GM19043 (cell line): Measurements from ENCODE around the gene SHMT2.

Source experiments
- ATAC-seq: cut with Tn5 transposase; IDR thresholded peaks from one replicate; pipeline ENCODE4 v1.9.1; 2021; ENCODE audit warnings: low read depth; ENCODE audit not compliant: unreplicated experiment

The SHMT2 gene

DNA sequence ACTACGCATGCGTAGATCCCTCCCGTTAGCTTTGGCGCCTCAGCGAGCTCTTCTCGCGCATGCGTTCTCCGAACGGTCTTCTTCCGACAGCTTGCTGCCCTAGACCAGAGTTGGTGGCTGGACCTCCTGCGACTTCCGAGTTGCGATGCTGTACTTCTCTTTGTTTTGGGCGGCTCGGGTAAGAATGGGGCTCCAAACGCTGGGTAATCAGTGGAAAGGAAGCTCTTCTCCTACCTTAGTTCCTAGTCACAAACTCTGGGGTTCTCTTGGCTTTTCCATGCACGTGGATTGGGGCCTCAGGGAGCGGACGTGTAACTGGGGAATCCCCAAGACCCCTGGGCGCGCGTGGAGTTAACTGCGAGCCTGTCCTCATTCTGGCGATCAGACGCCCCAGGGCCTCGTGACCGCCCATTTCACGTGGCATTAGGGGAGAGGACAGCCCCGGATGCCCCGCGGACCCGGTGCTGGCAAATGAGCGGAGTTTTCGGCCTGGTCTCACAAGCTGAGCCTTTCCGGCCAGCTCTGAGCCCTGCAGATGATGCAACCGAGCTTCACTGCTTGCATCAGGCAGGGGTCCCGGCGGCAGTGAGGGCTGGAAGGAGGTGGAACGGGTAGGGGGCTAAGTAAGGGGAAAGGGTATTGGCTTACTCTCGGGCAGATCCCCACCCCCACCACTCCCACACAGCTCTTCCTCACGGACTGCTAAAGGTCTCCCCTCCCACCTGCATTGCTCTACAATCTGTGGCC, at the start of gene SHMT2:
Gene SHMT2, plus strand, starts transcription at position 78 of the 747 bp plus-strand sequence. Its CDS starts 68 bp downstream, at position 146.
- peak; percentile 45 for ATAC-seq

DNA sequence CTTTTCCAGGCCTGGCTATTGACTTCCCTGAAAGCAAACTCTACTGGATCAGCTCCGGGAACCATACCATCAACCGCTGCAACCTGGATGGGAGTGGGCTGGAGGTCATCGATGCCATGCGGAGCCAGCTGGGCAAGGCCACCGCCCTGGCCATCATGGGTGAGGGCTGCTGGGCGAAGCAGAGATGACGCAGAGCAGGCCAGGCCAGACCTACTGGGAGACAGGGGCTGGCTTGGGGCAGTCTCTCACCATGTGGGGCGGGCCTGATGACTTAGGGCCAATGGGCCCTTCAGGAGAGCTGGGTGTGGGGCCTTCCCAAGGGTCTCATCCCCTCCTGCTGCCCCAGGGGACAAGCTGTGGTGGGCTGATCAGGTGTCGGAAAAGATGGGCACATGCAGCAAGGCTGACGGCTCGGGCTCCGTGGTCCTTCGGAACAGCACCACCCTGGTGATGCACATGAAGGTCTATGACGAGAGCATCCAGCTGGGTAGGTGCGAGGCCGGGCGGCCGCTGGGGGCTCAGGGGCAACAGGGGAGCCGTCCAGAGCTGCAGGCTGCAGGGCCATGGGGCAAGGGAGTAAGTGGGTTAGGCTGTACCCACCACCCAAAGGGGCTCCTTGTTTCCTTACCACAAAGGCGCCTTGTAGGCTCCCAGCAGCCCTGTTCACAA, 49.1 kb upstream of the SHMT2 start:
- no peak for ATAC-seq

DNA sequence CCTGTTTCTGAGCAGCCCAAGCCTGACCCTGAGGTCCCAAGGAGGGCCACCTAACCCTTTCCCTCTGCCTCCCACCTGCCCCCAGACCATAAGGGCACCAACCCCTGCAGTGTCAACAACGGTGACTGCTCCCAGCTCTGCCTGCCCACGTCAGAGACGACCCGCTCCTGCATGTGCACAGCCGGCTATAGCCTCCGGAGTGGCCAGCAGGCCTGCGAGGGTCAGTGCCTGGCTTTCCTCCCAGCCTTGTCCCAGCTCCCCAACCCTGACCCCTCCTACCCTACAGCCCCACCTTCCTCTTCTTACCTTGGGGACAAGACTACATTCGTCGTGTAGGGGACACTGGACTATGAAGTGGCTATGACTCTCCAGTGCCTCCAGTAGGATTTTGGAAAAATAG, 48.4 kb upstream of the SHMT2 start:
- no peak for ATAC-seq

DNA sequence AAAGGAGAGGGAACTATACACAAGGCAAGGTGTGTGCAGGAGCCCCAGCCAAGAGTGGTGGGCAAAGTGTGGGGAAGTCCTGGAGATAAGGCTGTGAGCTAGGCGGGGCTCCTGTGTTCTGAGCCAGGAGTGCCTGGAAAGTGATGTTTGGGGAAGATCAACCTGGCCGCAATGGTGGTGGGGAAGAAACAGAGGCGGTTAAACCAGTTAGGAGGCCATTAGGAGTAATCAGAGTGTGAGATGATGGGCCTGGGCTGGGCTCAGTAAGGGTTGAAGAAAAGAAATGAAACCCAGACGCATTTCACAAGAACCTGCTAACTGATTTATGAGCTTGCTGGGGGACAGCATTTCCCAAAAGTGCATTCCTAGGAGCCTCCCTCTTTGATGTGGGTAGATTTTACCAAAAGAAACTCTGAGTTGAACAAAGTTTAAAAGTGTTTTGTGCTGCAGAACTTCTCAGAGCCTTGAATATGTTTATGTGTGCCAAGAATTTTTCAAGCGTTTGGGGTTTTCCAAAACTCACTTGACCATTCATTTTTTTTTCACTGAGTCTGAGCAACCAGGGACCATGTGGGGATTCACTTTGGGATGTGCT, 47.9 kb upstream of the SHMT2 start:
- ATAC-seq = no peak

DNA sequence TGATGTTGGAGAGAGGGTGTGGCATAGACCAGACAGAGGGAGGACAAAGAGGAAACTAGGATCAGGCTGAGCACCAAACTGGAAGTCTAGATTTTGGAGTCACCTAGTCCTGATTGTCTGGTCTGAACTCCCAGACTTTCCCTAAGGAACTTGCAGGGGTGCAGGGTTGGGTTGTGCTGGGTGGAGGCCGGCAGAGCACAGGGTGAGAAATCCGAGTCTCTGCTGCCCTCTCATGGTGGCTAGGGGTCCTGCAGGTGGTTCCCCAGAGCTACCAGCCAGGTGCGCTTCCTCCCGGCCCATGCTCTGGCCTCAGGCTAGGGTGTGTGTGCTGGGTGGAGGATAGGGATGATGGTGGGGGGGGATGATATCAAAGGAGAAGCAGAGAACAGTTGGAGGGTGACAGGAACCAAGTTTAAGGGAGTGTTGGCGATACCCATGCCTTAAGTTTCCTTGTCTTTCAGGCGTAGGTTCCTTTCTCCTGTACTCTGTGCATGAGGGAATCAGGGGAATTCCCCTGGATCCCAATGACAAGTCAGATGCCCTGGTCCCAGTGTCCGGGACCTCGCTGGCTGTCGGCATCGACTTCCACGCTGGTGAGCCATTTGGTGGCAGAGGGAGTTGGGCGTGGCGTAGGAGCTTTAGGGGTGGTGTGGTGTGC, 46.5 kb upstream of the SHMT2 start:
- ATAC-seq = peak; percentile 94

DNA sequence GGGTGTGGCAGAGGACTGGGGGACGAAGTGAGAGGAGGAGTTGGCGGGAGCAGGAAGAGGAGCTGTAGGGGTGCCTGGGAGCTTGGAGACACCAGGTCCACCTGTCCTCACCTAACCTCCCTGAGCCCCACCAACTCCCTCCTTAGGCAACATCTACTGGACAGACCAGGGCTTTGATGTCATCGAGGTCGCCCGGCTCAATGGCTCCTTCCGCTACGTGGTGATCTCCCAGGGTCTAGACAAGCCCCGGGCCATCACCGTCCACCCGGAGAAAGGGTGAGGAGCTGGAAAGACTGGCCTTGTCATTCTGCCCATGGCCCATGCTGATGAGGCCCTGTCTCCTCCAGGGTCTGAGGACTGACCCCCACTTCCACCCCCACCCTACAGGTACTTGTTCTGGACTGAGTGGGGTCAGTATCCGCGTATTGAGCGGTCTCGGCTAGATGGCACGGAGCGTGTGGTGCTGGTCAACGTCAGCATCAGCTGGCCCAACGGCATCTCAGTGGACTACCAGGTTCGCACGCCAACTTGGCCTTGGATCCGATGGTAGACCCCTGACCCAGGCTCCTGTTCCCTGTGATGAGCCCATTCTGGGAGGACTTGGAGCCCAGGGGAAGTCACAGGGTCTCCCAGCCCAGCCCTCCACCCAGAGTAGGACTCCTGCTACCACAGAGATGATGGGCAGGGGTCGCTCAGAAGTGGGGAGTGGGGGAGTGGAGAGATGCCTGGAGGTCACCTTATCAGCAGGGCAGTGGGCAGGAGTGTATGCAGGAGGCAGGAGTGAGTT, 45.4 kb upstream of the SHMT2 start:
- ATAC-seq = no peak

DNA sequence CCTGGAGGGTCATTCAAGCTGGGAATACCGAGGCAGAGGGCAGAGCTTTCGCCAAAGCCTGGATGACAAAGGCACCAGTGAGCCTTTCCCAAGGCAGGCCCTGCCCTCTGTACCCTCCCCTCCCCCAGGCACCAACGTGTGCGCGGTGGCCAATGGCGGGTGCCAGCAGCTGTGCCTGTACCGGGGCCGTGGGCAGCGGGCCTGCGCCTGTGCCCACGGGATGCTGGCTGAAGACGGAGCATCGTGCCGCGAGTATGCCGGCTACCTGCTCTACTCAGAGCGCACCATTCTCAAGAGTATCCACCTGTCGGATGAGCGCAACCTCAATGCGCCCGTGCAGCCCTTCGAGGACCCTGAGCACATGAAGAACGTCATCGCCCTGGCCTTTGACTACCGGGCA, 44.1 kb upstream of the SHMT2 start:
- ATAC-seq = no peak

DNA sequence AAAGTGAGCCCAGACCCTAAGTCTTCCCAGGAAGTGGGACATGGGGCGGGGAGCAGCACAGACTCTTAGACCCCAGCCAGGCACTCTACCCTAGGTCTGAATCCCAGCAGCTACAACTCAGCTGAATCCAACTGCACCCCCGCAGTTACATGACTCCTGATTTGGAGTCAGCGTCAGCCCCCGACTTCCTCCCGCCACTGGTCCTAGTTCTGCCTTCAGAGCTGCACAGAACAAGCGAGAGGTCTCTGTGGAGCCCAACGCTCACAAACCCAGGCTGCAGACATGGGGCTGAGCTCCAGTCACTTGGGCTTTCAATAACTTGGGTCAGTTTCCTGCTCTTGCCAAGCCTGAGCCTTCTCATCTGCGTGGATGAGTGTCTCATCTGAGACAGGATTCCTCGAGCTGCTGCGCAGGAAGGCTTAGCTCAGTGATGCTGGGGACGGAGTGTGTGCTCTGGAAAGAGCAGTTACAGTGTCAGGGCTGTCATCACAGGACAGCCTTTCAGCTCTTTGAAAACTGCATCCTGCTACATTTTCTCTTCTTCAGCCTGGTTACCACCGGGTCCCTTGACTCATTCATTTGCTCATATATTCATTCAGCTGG, 43.5 kb upstream of the SHMT2 start:
- no peak for ATAC-seq

DNA sequence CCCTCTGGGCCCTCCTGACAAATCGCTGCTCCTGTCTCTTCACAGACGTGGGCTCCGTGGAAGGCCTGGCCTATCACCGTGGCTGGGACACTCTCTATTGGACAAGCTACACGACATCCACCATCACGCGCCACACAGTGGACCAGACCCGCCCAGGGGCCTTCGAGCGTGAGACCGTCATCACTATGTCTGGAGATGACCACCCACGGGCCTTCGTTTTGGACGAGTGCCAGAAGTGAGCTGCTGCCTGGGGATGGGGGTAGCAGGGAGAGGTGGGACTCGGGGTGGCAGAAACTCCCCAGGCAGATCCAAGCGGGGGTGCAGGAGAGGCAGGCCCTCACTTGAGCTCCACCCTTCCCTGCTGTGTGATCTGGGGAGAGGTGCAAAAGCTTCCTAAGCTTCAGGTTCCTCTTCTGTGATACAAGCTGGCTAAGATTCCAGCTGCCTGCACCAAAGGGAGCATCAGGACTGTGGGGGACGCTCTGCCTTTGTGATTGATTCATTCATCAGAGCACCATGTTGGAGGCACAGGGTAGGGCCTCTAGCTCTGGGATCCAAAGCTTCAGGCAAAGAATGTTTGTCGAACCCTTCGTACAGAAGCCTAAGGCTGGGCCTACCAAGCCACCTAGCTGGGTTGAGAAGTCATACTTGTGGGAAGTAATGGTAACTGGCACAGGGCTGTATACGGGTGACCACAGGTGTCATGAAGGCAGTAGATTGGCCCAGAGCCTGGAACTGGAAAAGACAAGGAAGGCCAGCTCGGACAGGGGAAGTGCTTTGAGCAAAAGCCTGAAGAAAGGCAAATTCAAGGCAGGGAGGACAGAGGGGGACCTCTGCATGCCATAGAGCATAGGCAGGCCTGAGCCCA, 42.1 kb upstream of the SHMT2 start:
- ATAC-seq = no peak

DNA sequence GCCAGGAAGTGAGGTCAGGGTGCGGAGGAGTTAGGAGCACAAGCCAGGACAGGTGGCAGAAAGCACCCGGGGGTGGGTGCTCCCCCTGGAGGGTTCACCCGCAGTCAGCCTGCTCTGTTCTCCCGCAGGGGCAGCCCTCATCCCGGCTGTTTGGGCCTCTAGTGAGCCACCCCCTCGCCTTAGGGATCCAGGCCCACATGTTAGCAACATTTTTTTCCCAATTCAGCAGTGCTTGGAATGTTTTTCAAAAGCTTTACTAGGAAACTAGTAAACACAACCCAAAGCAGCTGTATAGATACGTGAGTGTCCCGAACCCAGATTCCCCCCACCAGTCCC, 41.5 kb upstream of the SHMT2 start:
- ATAC-seq = no peak

DNA sequence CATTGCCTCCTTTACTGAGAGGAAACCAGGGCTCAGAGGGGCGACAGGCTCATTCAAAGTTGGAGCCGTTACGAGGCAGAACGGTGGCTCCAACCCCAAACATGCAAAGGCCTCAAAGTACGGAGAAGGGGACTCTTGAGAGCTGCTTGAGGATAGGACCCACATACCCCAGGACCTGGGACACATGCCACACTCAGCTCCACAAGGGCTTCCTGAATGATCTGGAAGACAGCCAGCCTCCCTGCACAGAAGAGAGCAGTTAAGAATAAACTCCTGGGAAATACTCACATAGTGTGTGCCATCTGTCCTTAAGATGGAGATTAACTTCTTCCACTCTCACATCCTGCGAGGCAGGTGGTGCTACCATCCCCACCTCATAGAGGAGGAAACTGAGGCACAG, 39.5 kb upstream of the SHMT2 start:
- no peak for ATAC-seq

DNA sequence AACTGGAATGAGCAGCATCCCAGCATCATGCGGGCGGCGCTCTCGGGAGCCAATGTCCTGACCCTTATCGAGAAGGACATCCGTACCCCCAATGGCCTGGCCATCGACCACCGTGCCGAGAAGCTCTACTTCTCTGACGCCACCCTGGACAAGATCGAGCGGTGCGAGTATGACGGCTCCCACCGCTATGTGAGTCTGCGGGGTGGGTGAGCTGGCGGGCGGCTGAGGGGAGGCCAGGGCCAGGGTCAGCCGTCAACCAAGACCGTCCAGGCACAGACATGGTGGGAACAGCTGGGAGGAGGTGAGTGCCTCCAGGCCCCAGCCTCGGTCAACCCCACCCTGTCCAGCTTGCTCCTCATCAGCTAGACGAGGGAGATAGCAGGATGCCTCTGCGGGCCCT, 38.7 kb upstream of the SHMT2 start:
- ATAC-seq = no peak

DNA sequence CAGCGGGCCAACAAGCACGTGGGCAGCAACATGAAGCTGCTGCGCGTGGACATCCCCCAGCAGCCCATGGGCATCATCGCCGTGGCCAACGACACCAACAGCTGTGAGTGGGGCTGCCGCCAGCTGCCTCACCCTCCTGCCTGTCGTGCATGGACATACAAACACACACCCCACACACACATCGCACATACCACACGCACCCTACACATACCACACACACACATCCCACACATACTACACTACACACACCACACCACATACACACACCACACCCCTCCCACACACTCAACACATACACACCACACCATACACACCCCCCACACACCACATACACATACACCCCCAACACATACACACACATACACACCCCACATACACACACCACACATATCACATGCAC, 38.1 kb upstream of the SHMT2 start:
- ATAC-seq = no peak

DNA sequence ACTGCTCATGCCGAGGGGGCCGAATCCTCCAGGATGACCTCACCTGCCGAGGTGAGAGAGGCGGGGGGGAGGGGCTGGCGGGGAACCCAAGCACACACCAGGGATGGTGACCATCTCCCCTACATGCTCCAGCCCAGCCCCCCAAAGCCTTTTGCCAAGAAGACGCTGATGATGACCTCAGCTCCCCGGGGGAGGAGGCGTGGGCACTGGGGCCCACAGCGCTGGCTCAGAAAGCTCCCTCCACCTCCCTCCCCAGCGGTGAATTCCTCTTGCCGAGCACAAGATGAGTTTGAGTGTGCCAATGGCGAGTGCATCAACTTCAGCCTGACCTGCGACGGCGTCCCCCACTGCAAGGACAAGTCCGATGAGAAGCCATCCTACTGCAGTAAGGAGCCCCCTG, 36.6 kb upstream of the SHMT2 start:
- no peak for ATAC-seq

DNA sequence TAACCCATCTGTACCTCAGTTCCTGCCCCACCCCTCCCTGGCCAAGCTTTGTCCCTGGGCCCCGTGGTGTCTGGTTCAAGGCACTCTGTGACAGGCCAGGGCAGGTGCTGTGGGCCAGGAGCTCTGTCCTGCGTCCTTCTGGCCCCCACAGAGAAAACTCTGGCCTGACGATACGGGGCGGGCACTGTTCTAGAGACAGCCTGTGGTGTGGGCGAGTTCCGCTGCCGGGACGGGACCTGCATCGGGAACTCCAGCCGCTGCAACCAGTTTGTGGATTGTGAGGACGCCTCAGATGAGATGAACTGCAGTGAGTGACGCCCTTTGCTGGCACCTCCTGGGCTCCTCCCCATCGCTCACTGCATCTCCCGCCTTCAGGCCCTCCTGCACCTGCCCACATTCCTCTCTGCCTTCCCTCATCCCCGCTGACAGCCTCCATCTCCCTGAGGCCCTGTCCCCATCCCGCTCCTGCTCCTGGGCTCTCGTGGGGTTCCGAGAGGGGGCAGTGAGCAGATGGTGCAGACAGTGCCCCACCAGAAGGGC, 35.7 kb upstream of the SHMT2 start:
- ATAC-seq = no peak

DNA sequence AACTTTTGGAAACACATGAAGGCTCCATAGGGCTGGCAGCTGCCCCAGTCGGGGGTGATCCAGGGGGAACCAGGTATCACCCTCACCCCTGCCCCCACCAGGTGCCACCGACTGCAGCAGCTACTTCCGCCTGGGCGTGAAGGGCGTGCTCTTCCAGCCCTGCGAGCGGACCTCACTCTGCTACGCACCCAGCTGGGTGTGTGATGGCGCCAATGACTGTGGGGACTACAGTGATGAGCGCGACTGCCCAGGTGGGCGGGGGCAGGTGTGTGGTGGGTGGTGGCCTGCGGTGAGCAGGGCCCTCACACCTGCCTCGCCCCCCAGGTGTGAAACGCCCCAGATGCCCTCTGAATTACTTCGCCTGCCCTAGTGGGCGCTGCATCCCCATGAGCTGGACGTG, 35.3 kb upstream of the SHMT2 start:
- no peak for ATAC-seq

DNA sequence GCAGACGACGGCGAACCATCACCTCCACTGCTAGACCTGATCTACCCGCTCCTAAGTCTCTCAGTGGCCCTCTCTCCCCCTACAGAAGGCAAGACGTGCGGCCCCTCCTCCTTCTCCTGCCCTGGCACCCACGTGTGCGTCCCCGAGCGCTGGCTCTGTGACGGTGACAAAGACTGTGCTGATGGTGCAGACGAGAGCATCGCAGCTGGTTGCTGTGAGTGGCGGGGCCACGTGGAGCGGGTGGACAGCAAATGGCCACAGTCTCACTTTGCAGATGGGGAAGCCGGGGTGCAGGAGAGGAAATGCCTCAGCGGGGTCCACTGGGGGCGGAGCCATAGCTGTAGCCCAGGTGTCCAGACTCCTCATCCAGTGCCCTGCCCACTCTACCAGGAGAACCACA, 34.3 kb upstream of the SHMT2 start:
- no peak for ATAC-seq

DNA sequence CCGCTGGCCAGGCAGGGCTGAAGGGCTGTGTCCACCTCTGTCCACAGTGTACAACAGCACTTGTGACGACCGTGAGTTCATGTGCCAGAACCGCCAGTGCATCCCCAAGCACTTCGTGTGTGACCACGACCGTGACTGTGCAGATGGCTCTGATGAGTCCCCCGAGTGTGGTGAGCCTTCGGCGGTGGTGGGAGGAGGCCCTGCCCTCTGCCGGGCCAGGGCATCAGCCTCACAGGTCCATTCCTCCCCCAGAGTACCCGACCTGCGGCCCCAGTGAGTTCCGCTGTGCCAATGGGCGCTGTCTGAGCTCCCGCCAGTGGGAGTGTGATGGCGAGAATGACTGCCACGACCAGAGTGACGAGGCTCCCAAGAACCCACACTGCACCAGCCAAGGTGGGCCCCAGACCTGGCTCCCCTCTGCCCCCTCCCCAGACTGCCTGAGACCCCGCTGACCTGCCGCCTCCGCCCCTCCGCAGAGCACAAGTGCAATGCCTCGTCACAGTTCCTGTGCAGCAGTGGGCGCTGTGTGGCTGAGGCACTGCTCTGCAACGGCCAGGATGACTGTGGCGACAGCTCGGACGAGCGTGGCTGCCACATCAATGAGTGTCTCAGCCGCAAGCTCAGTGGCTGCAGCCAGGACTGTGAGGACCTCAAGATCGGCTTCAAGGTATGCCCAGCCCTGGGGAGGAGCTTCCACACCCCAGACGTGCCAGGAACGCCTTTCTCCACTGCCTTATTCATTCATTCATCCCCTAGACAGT, 33.7 kb upstream of the SHMT2 start:
- ATAC-seq = no peak
